Hematopoietic multipotent progenitor cell treated with erythropoietin and hydrocortisone succinate and interleukin-3 and kit ligand, for 15 days (in vitro differentiated cells): ENCODE results near the gene ENTHD1.
A peak's percentile ranks its signal among the peaks of the same experiment; 100 is the strongest.
"Not testable (repeated sequence)": the region's sequence is repeated elsewhere in the genome, so short reads cannot be mapped to it uniquely, and the experiment has no call there.

ENCODE experiments used
- DNase-seq: peaks from one replicate; pipeline ENCODE4 v3.0.0-alpha.2; 2015; ENCODE audit warnings: low spot score

Gene ENTHD1

DNA sequence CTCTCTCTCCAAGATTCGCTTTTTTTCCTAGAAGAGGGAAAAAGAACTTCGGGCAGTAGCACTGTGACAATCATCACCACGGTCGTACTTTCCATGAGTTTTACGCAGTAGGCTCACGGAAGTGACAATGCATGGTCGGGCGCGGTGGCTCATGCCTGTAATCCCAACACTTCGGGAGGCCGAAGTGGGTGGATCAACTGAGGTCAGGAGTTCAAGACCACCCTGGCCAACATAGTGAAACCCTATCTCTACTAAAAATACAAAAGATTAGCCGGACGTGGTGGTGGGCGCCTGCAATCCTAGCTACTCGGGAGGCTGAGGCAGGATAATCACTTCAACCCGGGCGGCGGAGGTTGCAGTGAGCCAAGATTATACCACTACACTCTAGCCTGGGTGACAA, 30.7 kb upstream of the ENTHD1 start:
- DNase-seq = no peak

DNA sequence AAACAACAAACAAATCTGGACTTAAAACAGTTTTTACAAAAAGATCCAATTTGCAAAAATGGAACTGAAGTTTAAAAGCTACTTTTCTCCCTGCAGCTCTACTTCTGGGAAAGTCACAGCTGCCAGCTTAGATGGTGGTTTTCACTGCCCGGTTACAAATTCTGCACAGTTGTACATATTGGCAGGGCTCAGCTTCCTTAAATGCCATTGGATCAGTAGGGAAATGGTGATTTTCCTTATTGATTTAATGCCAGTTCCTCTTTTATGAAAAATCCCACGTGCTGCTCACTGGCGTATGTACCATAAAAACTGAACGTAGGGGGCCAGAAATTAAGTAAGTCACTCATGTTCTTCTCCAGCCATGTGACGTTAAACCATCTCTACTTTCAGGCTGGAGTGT, 30.1 kb upstream of the ENTHD1 start:
- DNase-seq = no peak

DNA sequence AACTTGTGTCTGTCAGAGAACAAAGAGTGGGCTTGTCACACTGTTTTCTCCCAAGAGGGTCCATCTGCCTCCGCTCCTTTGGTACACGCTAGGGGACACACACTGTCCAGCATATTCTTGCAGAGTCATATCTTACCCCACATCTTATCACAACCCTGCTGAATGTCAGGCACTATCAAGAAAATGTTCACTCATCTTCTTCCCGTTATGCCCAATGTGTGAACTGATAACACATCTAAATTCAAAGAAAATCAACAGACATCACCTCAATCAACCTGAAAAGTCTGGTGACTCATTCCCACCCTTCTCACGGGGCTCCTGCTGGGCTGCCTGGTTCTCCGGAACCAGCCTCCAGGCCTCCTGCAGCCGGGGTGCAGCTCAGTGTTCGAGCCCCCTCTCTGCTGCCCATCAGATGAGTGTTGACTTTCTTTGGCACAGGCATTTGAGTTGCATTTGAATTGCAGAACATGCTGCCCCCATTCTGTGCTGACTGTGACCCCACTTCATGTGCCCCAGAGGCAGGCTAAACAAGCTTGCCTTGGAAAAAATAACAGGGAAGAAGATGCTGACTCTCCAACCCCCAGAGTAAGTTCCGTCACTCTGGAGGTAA, 26.7 kb upstream of the ENTHD1 start:
- DNase-seq = peak; percentile 60

DNA sequence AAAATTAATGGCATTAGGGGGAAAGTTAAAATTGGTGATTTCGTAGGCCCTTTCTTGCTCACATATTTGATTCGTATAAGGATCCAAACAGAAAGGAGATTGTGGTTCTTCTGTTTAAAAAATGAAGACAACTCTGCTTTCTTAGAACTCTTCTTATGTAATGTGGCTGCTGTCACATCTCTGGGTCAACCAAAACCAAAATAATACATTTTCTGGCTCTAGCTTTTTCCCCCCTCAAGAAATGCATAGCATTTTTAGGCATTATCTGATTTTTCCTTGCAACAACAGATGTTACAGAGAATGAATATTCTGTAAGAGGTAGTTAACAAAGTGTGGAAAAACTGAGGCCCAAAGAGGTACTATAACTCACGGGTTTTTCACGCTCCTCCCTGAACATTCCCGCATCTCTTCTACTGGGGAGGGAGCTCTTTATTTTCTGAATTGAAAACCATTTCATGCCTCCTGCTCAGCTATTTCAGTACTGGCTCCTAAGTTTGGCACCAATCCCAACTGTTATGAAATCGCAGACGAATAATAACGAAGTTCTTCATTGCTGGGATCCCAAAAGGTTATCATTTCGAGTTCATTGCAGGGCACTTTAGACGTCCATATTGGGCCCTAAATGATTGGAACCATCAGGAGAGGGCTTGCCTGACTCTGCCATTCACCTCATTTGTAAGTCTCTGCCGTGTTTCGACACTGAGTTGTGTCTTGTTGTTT, 24.4 kb upstream of the ENTHD1 start:
- DNase-seq = peak; percentile 36

DNA sequence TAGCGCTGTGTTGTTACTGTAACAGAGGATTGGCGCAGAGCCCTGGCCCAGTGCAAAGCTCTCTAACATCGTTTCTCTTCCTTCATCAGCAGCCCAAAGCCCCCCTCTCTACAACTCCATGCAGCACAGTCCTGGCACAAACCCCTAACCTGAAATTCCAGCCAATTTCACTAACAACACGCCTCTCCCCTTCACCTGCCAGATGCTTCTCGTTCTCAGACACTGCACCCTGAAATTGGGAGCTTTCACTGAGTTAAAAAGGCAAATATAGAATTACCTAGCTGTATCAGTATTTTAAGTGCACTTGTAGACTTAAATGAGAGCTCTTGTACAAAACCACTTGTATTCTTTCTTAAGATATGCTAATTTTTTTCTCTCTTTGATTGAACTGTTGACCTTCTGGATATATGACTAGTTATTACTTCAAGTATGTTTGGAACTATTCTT, 23.7 kb upstream of the ENTHD1 start:
- no peak for DNase-seq

DNA sequence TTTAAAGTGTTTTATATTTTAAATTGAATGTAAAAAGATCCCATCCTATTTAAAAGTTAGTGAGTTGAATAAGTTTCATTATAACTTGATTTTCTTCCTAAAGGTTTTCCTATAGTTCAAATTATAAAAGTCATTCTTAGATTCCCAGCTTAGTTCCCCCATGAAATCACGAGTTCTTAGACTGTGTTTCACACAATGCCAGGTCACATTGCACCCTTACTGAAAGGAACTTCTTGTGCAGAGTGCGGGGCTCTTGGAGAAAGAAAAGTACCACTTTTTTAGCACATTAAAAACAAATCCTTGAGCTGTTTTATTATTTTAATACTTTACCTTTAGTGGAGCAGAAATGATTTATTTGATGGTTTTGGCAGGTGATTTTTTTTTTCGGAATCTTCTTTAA, 22.9 kb upstream of the ENTHD1 start:
- no peak for DNase-seq

DNA sequence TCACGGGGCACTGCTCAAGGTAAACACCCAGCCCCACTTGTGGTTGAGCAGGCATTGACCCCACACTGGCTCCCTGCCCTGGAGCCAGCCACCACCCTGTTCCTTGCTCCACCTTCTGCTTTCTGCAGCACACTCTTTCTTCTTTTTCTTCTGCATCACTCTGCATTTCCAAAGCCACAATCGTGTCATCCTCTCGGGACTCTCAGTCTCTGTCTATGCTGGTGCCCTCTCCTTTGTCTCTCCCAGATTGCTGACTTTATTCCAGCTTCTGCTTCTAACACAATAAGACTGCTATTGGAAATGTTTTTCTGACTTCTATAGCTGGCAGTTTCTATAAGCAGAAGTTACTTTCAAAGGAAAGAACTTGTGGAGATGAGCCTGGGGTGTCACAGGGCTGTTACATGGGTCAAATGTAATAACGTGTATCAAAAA, 21.8 kb upstream of the ENTHD1 start:
- DNase-seq = no peak

DNA sequence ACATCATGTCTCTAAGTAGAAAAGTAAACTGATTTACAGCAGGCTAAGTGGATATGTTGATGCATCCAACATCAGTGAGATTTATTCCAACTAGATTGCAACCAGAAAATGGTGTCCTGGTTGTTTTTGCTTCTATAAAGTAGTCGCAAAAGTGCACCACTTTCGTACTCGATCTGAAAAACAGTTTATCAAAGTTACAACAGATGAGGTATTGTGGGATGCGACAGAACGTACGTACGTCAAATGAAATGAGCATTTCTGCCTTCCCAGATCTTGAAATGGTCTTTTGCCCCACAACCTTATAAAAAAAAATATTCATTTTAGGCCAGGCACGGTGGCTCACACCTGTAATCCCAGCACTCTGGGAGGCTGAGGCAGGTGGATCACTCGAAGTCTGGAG, 21.0 kb upstream of the ENTHD1 start:
- no peak for DNase-seq

DNA sequence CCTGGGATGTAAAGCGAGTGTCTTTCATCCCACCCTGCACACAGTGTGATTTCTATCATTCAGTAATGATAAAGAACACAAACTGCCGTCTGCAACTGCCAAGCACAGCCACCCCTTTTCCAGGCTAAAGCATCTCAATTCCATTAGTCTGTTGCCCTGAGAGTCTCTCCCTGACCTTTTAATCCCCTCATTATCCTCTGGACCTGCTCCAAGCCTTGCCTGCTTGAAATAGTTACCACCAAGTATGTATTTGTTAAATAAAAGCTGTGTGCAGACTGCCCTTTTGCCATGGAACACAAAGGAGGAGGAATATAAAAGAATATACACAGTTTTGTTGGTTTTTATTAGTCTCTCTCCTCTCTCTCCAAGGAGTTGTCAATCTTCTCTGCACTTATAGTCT, 20.3 kb upstream of the ENTHD1 start:
- no peak for DNase-seq

GRCh38 chr22:39913321-39913720, 19.8 kb upstream of the ENTHD1 start:
- no peak for DNase-seq

DNA sequence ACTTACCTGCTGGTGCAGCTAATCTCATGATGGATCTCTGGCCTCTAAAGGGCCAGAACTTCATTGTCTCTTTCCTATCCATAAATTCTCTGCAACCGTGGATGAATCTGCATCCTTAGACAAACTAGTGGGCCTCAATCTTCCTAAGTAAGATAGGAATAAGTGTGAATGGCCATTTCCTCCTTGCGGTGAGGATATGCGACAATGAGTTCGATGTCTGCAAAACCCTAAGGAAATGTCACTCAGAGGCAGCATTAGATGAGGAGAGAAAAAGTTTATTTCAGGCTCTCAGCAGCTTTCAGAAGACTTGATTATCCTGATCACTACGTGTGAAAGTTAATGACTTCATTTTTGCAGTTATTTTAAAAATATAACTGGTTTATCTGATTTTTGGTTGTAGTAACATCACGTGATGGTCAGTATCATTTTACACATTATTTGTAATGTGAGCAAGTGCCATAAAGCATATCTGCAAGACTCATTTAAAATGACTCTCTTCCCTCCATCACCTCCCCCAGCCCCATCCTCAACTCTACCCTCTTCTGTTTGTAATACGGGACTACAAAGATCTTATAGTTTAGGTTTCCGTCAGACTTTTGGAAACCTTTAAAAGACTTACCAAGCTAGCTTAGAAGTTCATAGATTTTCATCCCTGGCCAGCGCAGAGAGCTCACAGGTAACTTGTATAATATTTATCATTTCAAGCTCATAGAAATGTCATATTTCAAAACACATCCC, 17.5 kb upstream of the ENTHD1 start:
- no peak for DNase-seq

DNA sequence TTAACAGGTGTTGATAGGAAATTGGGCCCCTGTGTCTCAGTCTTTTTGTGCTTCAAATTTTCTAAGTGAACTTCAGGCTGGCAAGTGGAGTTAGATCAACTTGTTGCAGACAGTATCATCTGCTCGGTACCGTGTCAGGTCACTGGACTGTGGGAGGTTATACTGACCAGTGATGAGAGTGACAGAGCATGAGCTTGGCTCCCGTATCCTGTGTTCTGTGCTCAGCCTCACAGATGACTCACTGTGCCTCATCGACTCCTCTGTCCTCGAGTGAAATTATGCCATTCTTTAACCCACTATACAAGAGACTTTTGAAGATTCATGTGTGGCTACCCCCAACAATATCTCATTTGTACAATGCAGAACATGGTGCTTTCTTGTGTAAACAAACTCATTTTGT, 15.2 kb upstream of the ENTHD1 start:
- no peak for DNase-seq

DNA sequence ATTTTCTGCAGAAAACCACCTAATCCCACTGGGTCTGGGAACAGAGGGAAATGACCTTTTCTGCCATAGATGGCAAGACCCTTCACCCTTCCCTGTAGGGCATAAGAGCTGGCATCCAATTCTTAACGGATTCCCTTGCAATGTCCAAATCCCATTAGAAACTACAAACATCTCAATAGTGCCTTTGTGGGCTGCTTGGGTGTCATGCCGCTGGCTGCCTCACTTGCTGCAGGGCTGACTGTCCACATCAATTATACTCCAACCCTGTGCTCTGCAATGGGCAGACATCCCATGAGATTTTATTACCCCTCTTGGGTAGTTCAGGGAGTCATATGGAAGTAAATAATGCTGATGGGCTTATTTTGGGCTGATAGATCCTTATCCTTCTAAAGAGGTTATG, 14.6 kb upstream of the ENTHD1 start:
- DNase-seq = no peak

GRCh38 chr22:39907605-39908097, 14.1 kb upstream of the ENTHD1 start:
- no peak for DNase-seq

- DNase-seq = no peak
Observed at GRCh38 chr22:39907047-39907446, 13.5 kb upstream of the ENTHD1 start.

- DNase-seq = no peak
Observed at GRCh38 chr22:39906207-39906606, 12.6 kb upstream of the ENTHD1 start.

DNA sequence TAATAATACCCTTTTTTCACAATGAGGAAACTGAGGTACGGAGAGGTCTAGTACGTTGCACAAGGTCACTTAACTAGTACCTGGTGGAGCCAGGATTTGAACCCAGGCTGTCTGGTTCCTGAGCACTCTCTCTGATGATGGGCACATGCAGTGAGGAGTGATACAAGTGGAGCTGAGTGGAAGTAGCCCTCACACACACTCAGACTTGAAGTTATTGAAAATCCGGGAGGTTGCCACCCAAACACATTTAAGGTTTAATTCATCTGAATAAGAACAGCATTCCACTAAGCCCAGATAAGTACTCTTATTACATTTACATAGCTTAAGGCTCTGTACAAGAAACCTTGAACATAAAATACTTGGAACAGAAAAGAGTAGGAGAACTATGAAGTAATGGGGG, 12.1 kb upstream of the ENTHD1 start:
- DNase-seq = no peak

DNA sequence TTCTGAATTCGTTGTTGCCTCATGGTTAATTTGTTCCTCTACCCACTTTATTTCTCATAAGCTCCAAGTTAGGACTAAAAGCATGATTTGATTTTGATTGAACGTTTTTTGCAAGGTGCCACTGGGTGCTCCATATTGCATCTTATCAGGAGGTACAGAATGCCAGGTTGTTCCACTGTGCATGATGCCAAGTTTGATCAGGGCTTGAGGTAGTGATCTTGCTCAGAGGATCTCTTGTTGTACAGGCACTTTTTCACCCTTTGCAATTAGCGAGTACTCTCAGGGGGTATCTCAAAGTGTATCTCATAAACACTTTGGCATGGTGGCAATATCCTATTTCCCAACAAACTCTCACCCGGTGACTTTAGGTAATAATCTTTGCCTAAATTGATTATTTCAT, 11.3 kb upstream of the ENTHD1 start:
- no peak for DNase-seq

DNA sequence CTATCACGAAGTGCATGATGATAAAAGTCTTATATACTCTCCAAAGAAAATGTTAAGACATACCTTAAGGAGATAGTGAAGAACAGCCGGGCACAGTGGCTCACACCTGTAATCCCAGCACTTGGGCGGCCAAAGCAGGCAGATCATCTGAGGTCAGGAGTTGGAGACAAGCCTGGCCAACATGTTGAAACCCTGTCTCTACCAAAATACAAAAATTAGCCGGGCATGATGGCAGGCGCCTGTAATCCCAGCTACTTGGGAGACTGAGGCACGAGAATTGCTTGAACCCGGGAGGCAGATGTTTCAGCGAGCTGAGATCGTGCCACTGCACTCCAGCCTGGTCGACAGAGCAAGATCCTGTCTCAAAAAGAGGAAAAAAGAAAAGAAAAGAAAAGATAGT, 10.5 kb upstream of the ENTHD1 start:
- DNase-seq = not testable (repeated sequence)

- no peak for DNase-seq
Observed at GRCh38 chr22:39901565-39902146, 8.1 kb upstream of the ENTHD1 start.

GRCh38 chr22:39900306-39901227, 7.0 kb upstream of the ENTHD1 start, which contains the start of gene GRAP2:
TSS of gene GRAP2 (plus strand) at chr22:39901084. CDS start at chr22:39947107, 46,023 bp downstream.
- DNase-seq = no peak
